Mesenchymal stem cell (in vitro differentiated cells and primary cell): ENCODE data around the gene NUDT3.
"Not testable (repeated sequence)": the region's sequence is repeated elsewhere in the genome, so short reads cannot be mapped to it uniquely, and the experiment has no call there.

Experiments
- DNase-seq: peaks from one replicate; pipeline ENCODE4 v3.0.0-alpha.2; 2013
- H2AFZ ChIP-seq: one replicate; pipeline ENCODE4 v1.6.1; 2013; ENCODE audit warnings: low read depth, mild to moderate bottlenecking, control low read depth, inconsistent platforms, low read length, moderate library complexity
- H2AK5ac ChIP-seq: 2 replicates; pipeline ENCODE4 v1.6.1; 2013; ENCODE audit warnings: low read length, moderate library complexity, mild to moderate bottlenecking, inconsistent platforms; ENCODE audit not compliant: severe bottlenecking
- H2BK120ac ChIP-seq: one replicate; pipeline ENCODE4 v1.6.1; 2013; ENCODE audit warnings: low read depth, mild to moderate bottlenecking, inconsistent platforms, low read length, moderate library complexity
- H2BK12ac ChIP-seq, 2 experiments: one replicate each; pipeline ENCODE4 v1.6.1; 2013; ENCODE audit warnings: inconsistent platforms in 2 of 2, low read length in 2 of 2, mild to moderate bottlenecking in 2 of 2, moderate library complexity in 2 of 2, control low read depth in 1 of 2
- H2BK15ac ChIP-seq: one replicate; pipeline ENCODE4 v1.6.1; 2013; ENCODE audit warnings: mild to moderate bottlenecking, low read depth, inconsistent platforms; ENCODE audit not compliant: poor library complexity, severe bottlenecking
- H2BK5ac ChIP-seq: 2 replicates; pipeline ENCODE4 v1.6.1; 2013; ENCODE audit warnings: low read depth, mild to moderate bottlenecking, low read length, control low read depth, inconsistent platforms; ENCODE audit not compliant: poor library complexity, severe bottlenecking
- H3K14ac ChIP-seq, 2 experiments: one replicate each; pipeline ENCODE4 v1.6.1; 2013; ENCODE audit warnings: inconsistent platforms in 2 of 2, low read length in 2 of 2, control low read depth in 1 of 2, mild to moderate bottlenecking in 1 of 2, moderate library complexity in 1 of 2
- H3K18ac ChIP-seq, 2 experiments: one replicate each; pipeline ENCODE4 v1.6.1; 2013; ENCODE audit warnings: inconsistent platforms in 2 of 2, low read length in 2 of 2, control low read depth in 1 of 2, low read depth in 1 of 2, mild to moderate bottlenecking in 1 of 2
- H3K23ac ChIP-seq, 2 experiments: one replicate each; pipeline ENCODE4 v1.6.1; 2013; ENCODE audit warnings: inconsistent platforms in 2 of 2, low read length in 2 of 2, mild to moderate bottlenecking in 2 of 2, moderate library complexity in 2 of 2, control low read depth in 1 of 2
- H3K27ac ChIP-seq: 2 replicates; pipeline ENCODE4 v1.5.1; 2013; ENCODE audit warnings: mild to moderate bottlenecking, moderate library complexity, low read length, control low read depth, inconsistent platforms; ENCODE audit not compliant: poor library complexity, severe bottlenecking
- H3K27me3 ChIP-seq, 2 experiments: 2 replicates each; pipeline versions ENCODE4 v1.6.1 to v1.7.0; 2013; ENCODE audit warnings: low read length in 2 of 2, mild to moderate bottlenecking in 2 of 2, moderate library complexity in 2 of 2, control low read depth in 1 of 2, inconsistent platforms in 1 of 2; ENCODE audit not compliant: control insufficient read depth in 1 of 2, insufficient read depth in 1 of 2
- H3K36me3 ChIP-seq, 2 experiments: 2 replicates each; pipeline versions ENCODE4 v1.6.1 to v1.7.0; 2013; ENCODE audit warnings: low read length in 2 of 2, control low read depth in 1 of 2, inconsistent platforms in 1 of 2, low read depth in 1 of 2, mild to moderate bottlenecking in 1 of 2; ENCODE audit not compliant: insufficient read depth in 2 of 2, control insufficient read depth in 1 of 2
- H3K4ac ChIP-seq, 2 experiments: one replicate each; pipeline ENCODE4 v1.6.1; 2013; ENCODE audit warnings: inconsistent platforms in 2 of 2, low read length in 2 of 2, mild to moderate bottlenecking in 2 of 2, moderate library complexity in 2 of 2, control low read depth in 1 of 2, low read depth in 1 of 2
- H3K4me1 ChIP-seq: 2 replicates; pipeline ENCODE4 v1.6.1; 2013; ENCODE audit warnings: low read depth, low read length, control low read depth; ENCODE audit not compliant: control insufficient read depth, insufficient read depth
- H3K4me2 ChIP-seq: 2 replicates; pipeline ENCODE4 v1.6.1; 2013; ENCODE audit warnings: low read length, mild to moderate bottlenecking, inconsistent platforms; ENCODE audit not compliant: poor library complexity, severe bottlenecking
- H3K4me3 ChIP-seq, 2 experiments: 2 replicates each; pipeline versions ENCODE4 v1.5.1 to v1.7.0; 2013; ENCODE audit warnings: low read length in 2 of 2, mild to moderate bottlenecking in 2 of 2, control low read depth in 1 of 2, low read depth in 1 of 2; ENCODE audit not compliant: insufficient read depth in 1 of 2
- H3K79me1 ChIP-seq: replicated peaks from 2 replicates; pipeline ENCODE4 v1.6.1; 2013; ENCODE audit warnings: mild to moderate bottlenecking, control low read depth, low read length, inconsistent platforms; ENCODE audit not compliant: poor library complexity, severe bottlenecking
- H3K9ac ChIP-seq: 2 replicates; pipeline ENCODE4 v1.7.0; 2013; ENCODE audit warnings: mild to moderate bottlenecking, low read length, moderate library complexity
- H3K9me3 ChIP-seq: 2 replicates; pipeline ENCODE4 v1.7.0; 2013; ENCODE audit warnings: mild to moderate bottlenecking, low read length; ENCODE audit not compliant: control insufficient read depth
- H4K8ac ChIP-seq: one replicate; pipeline ENCODE4 v1.6.1; 2013; ENCODE audit warnings: inconsistent platforms, mild to moderate bottlenecking, low read length, moderate library complexity
- H4K91ac ChIP-seq: one replicate; pipeline ENCODE4 v1.6.1; 2013; ENCODE audit warnings: mild to moderate bottlenecking, low read length, inconsistent platforms
- WGBS: methylation state at CpG from one replicate; pipeline ENCODE4 v1.1.7; 2013; ENCODE audit warnings: mixed read lengths; 5-methylcytosine and 5-hydroxymethylcytosine counted together

Gene NUDT3

DNA sequence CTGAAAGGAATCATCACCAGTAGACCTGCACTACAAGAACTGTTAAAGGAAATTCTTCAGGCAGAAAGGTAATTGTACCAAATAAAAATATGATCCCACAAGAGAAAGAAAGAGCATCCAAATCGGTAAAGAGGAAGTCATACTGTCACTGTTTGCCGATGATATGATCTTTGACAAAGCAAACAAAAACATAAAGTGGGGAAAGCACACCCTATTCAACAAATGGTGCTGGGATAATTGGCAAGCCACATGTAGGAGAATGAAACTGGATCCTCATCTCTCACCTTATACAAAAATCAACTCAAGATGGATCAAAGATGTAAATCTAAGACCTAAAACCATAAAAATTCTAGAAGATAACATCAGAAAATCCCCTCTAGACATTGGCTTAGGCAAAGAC, 140.1 kb downstream of the NUDT3 start:
- H3K4me3 ChIP-seq, H2BK15ac ChIP-seq, H2BK5ac ChIP-seq, H4K91ac ChIP-seq, H4K8ac ChIP-seq, H2BK12ac ChIP-seq, H3K27me3 ChIP-seq, H3K23ac ChIP-seq, H3K18ac ChIP-seq, H3K9ac ChIP-seq, H3K4me2 ChIP-seq, H2AK5ac ChIP-seq, H3K14ac ChIP-seq, H3K4ac ChIP-seq, H3K9me3 ChIP-seq, H3K36me3 ChIP-seq, H2AFZ ChIP-seq, H3K79me1 ChIP-seq, DNase-seq, H3K27ac ChIP-seq, H2BK120ac ChIP-seq: not testable (repeated sequence)
- peaks cover 14% of the 10 kb centered on the region for H3K4me1 ChIP-seq
- WGBS = no CpG with 5 or more reads among the region's 2 CpGs

- no peak overlapping the region for H2BK120ac ChIP-seq
- H3K4ac ChIP-seq = peak overlapping the region; percentile 2 to 86
- peak overlapping the region; percentile 40 for H3K27ac ChIP-seq
- H2BK12ac ChIP-seq = peak overlapping the region in 1 of 2 experiments; percentile 17
- 53% methylated on average over 18 of the region's 18 CpGs for WGBS
- peak overlapping the region; percentile 96 for H4K8ac ChIP-seq
- peak overlapping the region; percentile 71 to 94 for H3K4me3 ChIP-seq
- peak overlapping the region; percentile 48 for H2AFZ ChIP-seq
- no peak for DNase-seq
- H3K36me3 ChIP-seq = peaks cover 8 to 11% of the 10 kb centered on the region in 2 experiments
- H3K18ac ChIP-seq = peak overlapping the region; percentile 62 to 88
- no peaks in the 10 kb centered on the region for H3K9me3 ChIP-seq
- peak overlapping the region; percentile 97 for H2BK15ac ChIP-seq
- H2AK5ac ChIP-seq = peak overlapping the region; percentile 6
- H4K91ac ChIP-seq = peak overlapping the region; percentile 87
- H3K4me1 ChIP-seq = peaks cover 30% of the 10 kb centered on the region
- peak overlapping the region in 1 of 2 experiments; percentile 0 for H3K23ac ChIP-seq
- peaks cover 6% of the 10 kb centered on the region for H3K79me1 ChIP-seq
- no peak overlapping the region for H2BK5ac ChIP-seq
- H3K14ac ChIP-seq = peak overlapping the region in 1 of 2 experiments; percentile 45
- no peaks in the 10 kb centered on the region for H3K27me3 ChIP-seq
- peak overlapping the region; percentile 51 for H3K4me2 ChIP-seq
- peak overlapping the region; percentile 94 for H3K9ac ChIP-seq
Measured at GRCh38 chr6:34249469-34250261, 142.8 kb downstream of the NUDT3 start.

GRCh38 chr6:34248727-34249468, 143.6 kb downstream of the NUDT3 start, which contains the start of gene SMIM29:
Gene SMIM29, minus strand, starts transcription at chr6:34249006. Its CDS starts 1,215 bp downstream, at chr6:34247791.
- H3K36me3 ChIP-seq = peaks cover 8 to 11% of the 10 kb centered on the region in 2 experiments
- H2AK5ac ChIP-seq = peak within 1 kb of the TSS; percentile 17
- peaks cover 36% of the 10 kb centered on the region for H3K4me1 ChIP-seq
- H2BK120ac ChIP-seq = no peak within 1 kb of the TSS
- H3K4ac ChIP-seq = peak within 1 kb of the TSS; percentile 92 to 96
- peak; percentile 96 for DNase-seq
- no peaks in the 10 kb centered on the region for H3K27me3 ChIP-seq
- peak within 1 kb of the TSS; percentile 94 for H3K9ac ChIP-seq
- H4K8ac ChIP-seq = peak within 1 kb of the TSS; percentile 96
- peak within 1 kb of the TSS; percentile 33 for H2BK5ac ChIP-seq
- peak within 1 kb of the TSS; percentile 58 for H3K27ac ChIP-seq
- peaks cover 6% of the 10 kb centered on the region for H3K79me1 ChIP-seq
- peak within 1 kb of the TSS; percentile 69 to 87 for H2BK12ac ChIP-seq
- peak within 1 kb of the TSS; percentile 72 for H2AFZ ChIP-seq
- peak within 1 kb of the TSS in 1 of 2 experiments; percentile 99 for H3K14ac ChIP-seq
- no peaks in the 10 kb centered on the region for H3K9me3 ChIP-seq
- H3K18ac ChIP-seq = peak within 1 kb of the TSS; percentile 93 to 100
- WGBS = under 1% methylated on average over 73 of the region's 79 CpGs
- H3K4me2 ChIP-seq = peak within 1 kb of the TSS; percentile 96
- peak within 1 kb of the TSS in 1 of 2 experiments; percentile 87 for H3K23ac ChIP-seq
- H3K4me3 ChIP-seq = peak within 1 kb of the TSS; percentile 88 to 97
- peak within 1 kb of the TSS; percentile 98 for H4K91ac ChIP-seq
- H2BK15ac ChIP-seq = peak within 1 kb of the TSS; percentile 97
